ENCODE results near the gene ELP2. TPM values are rescaled to one million over a fixed set of nuclear protein-coding genes. Genes with fewer than 3 reads are reported as not detected.
"Not testable (repeated sequence)": the region's sequence is repeated elsewhere in the genome, so short reads cannot be mapped to it uniquely, and the experiment has no call there.

ELP2 gene
- total RNA-seq (ENCODE audit: insufficient read depth, low replicate concordance) = 100 TPM

- peak; percentile 98 for DNase-seq (ENCODE audit: low spot score)
These were observed at the start of gene ELP2, which contains the start of gene SLC39A6 for GRCh38 chr18:36129300-36130038. TSS of gene ELP2 (plus strand) at chr18:36129899. CDS start at chr18:36129934, 35 bp downstream. TSS of gene SLC39A6 (minus strand) at chr18:36129340. CDS start at chr18:36127007, 2,333 bp downstream.

- not testable (repeated sequence) for DNase-seq (ENCODE audit: low spot score)
These were observed 48.6 kb upstream of the ELP2 start for GRCh38 chr18:36081118-36081517.

GRCh38 chr18:36083729-36084128, 46.0 kb upstream of the ELP2 start:
- DNase-seq (ENCODE audit: low spot score) = no peak

- DNase-seq (ENCODE audit: low spot score) = no peak
These were observed 44.5 kb upstream of the ELP2 start for GRCh38 chr18:36085195-36085594.

- no peak for DNase-seq (ENCODE audit: low spot score)
These were observed 43.5 kb upstream of the ELP2 start for GRCh38 chr18:36086186-36086585.

GRCh38 chr18:36088256-36088655, 41.4 kb upstream of the ELP2 start:
- DNase-seq (ENCODE audit: low spot score) = no peak

GRCh38 chr18:36089001-36089400, 40.7 kb upstream of the ELP2 start:
- no peak for DNase-seq (ENCODE audit: low spot score)

- not testable (repeated sequence) for DNase-seq (ENCODE audit: low spot score)
These were observed 37.6 kb upstream of the ELP2 start for GRCh38 chr18:36092116-36092515.

- DNase-seq (ENCODE audit: low spot score) = no peak
These were observed 35.3 kb upstream of the ELP2 start for GRCh38 chr18:36094431-36094830.

- DNase-seq (ENCODE audit: low spot score) = peak; percentile 43
These were observed 33.7 kb upstream of the ELP2 start for GRCh38 chr18:36095936-36096519.

- no peak for DNase-seq (ENCODE audit: low spot score)
These were observed 32.7 kb upstream of the ELP2 start for GRCh38 chr18:36096955-36097354.

GRCh38 chr18:36099311-36099710, 30.4 kb upstream of the ELP2 start:
- peak; percentile 15 for DNase-seq (ENCODE audit: low spot score)

GRCh38 chr18:36101943-36102342, 27.8 kb upstream of the ELP2 start:
- no peak for DNase-seq (ENCODE audit: low spot score)

- DNase-seq (ENCODE audit: low spot score) = no peak
These were observed 24.9 kb upstream of the ELP2 start for GRCh38 chr18:36104749-36105148.

- DNase-seq (ENCODE audit: low spot score) = no peak
These were observed 22.2 kb upstream of the ELP2 start for GRCh38 chr18:36107477-36107876.

GRCh38 chr18:36108196-36108595, 21.5 kb upstream of the ELP2 start:
- no peak for DNase-seq (ENCODE audit: low spot score)

GRCh38 chr18:36108601-36109000, 21.1 kb upstream of the ELP2 start:
- no peak for DNase-seq (ENCODE audit: low spot score)

GRCh38 chr18:36109737-36110136, 20.0 kb upstream of the ELP2 start:
- no peak for DNase-seq (ENCODE audit: low spot score)

GRCh38 chr18:36112302-36112701, 17.4 kb upstream of the ELP2 start:
- DNase-seq (ENCODE audit: low spot score) = no peak

GRCh38 chr18:36114251-36114650, 15.4 kb upstream of the ELP2 start:
- no peak for DNase-seq (ENCODE audit: low spot score)

GRCh38 chr18:36114738-36115137, 15.0 kb upstream of the ELP2 start:
- DNase-seq (ENCODE audit: low spot score) = no peak

- not testable (repeated sequence) for DNase-seq (ENCODE audit: low spot score)
These were observed 12.9 kb upstream of the ELP2 start for GRCh38 chr18:36116771-36117170.

- DNase-seq (ENCODE audit: low spot score) = no peak
These were observed 9.4 kb upstream of the ELP2 start for GRCh38 chr18:36120297-36120696.

Data from umbilical cord (tissue), 2 donors.